ENCODE measurements around the gene TFF3.

- TF ChIP-seq EZH2 (IDR thresholded peaks at IDR 0.05; ENCODE audit: insufficient read depth, poor library complexity, severe bottlenecking) (no peak), EZH2phosphoT487 (IDR thresholded peaks at IDR 0.05; ENCODE audit: insufficient read depth, low read depth) (no peak)
Measured at GRCh38 chr21:42299324-42300044, 15.7 kb downstream of the TFF3 start.
